Right atrium auricular region (tissue), 2 donors: ENCODE measurements around the gene ATP6V1B1. TPM values are rescaled to one million over a fixed set of nuclear protein-coding genes. Genes with fewer than 3 reads are reported as not detected.

Source experiments
- DNase-seq: peaks from one replicate; pipeline ENCODE4 v3.0.0-alpha.2; 2019; ENCODE audit warnings: low spot score
- H3K27ac ChIP-seq, 2 donors: fragments of 200-600 bp; sonication (generic); 1 replicate in 1 of 2; 2 replicates in 1 of 2; pipeline ENCODE4 v1.5.1; 2016 to 2019
- H3K27me3 ChIP-seq, 2 donors: fragments of 200-600 bp; sonication (generic); one replicate each; pipeline versions ENCODE4 v1.5.1 to v1.6.0; 2017 to 2019
- H3K36me3 ChIP-seq: fragments of 200-600 bp; sonication (generic); one replicate; pipeline ENCODE4 v1.5.1; 2016
- H3K4me1 ChIP-seq, 2 donors: fragments of 200-600 bp; sonication (generic); one replicate each; pipeline versions ENCODE4 v1.5.1 to v1.6.0; 2017 to 2019
- H3K4me3 ChIP-seq, 2 donors: fragments of 200-600 bp; sonication (generic); 1 replicate in 1 of 2; 2 replicates in 1 of 2; pipeline ENCODE4 v1.5.1; 2017 to 2019; ENCODE audit warnings: mild to moderate bottlenecking in 1 of 2, moderate library complexity in 1 of 2
- H3K9me3 ChIP-seq, 2 donors: fragments of 200-600 bp; sonication (generic); one replicate each; pipeline ENCODE4 v1.5.1; 2019
- CTCF ChIP-seq, 2 donors: fragments of 200-600 bp; sonication (generic); IDR thresholded peaks; one replicate each; pipeline ENCODE4 v1.5.1; 2019; ENCODE audit warnings: antibody characterized with exemption in 2 of 2
- total RNA-seq, 2 donors: library from RNA; depleted of rRNA; stranded (reverse); fragments of >200 nt; gene quantifications; one replicate each; pipeline ENCODE4 v1.1.0, GENCODE V29; 2016

Gene ATP6V1B1
- total RNA-seq, 2 donors from 2014 or later, result not detected

GRCh38 chr2:70888923-70889715, 46.6 kb upstream of the ATP6V1B1 start:
- H3K9me3 ChIP-seq, result no peaks in the 10 kb centered on the region
- H3K4me1 ChIP-seq, result peaks cover 0 to 23% of the 10 kb centered on the region in 2 donors
- H3K4me3 ChIP-seq, result peak overlapping the region in 1 of 2 donors; percentile 50
- H3K36me3 ChIP-seq, result no peaks in the 10 kb centered on the region
- peak overlapping the region in 1 of 2 donors; percentile 11 for H3K27ac ChIP-seq
- peaks cover 38 to 48% of the 10 kb centered on the region in 2 donors for H3K27me3 ChIP-seq
- peak; percentile 53 for DNase-seq
- TF ChIP-seq CTCF (IDR thresholded peaks at IDR 0.05), result no peak

GRCh38 chr2:70889716-70890037, 46.0 kb upstream of the ATP6V1B1 start:
- Histone ChIP-seq H3K4me3 (no peak overlapping the region), H3K9me3 (no peaks in the 10 kb centered on the region), H3K36me3 (no peaks in the 10 kb centered on the region), H3K4me1 (peaks cover 0 to 23% of the 10 kb centered on the region in 2 donors), H3K27ac (peak overlapping the region in 1 of 2 donors; percentile 11), H3K27me3 (peaks cover 38 to 43% of the 10 kb centered on the region in 2 donors)
- TF ChIP-seq CTCF (IDR thresholded peaks at IDR 0.05), result no peak
- DNase-seq, result peak; percentile 28

- Histone ChIP-seq H3K9me3 (no peaks in the 10 kb centered on the region), H3K27me3 (peaks cover 31 to 34% of the 10 kb centered on the region in 2 donors), H3K4me1 (peaks cover 0 to 23% of the 10 kb centered on the region in 2 donors), H3K4me3 (no peak overlapping the region), H3K27ac (no peak overlapping the region), H3K36me3 (no peaks in the 10 kb centered on the region)
- DNase-seq, result peak; percentile 48
- TF ChIP-seq CTCF (IDR thresholded peaks at IDR 0.05), result no peak
Measured at GRCh38 chr2:70890469-70891065, 45.1 kb upstream of the ATP6V1B1 start.

- Histone ChIP-seq H3K4me3 (no peak overlapping the region), H3K4me1 (peaks cover 0 to 23% of the 10 kb centered on the region in 2 donors), H3K27ac (no peak overlapping the region), H3K27me3 (peaks cover 23% of the 10 kb centered on the region in 2 donors), H3K9me3 (no peaks in the 10 kb centered on the region), H3K36me3 (no peaks in the 10 kb centered on the region)
- no peak for TF ChIP-seq CTCF (IDR thresholded peaks at IDR 0.05)
- peak; percentile 43 for DNase-seq
Measured at GRCh38 chr2:70891572-70892357, 43.9 kb upstream of the ATP6V1B1 start.

GRCh38 chr2:70892750-70893149, 43.0 kb upstream of the ATP6V1B1 start:
- no peak for DNase-seq
- Histone ChIP-seq H3K4me3 (no peak overlapping the region), H3K9me3 (no peaks in the 10 kb centered on the region), H3K36me3 (no peaks in the 10 kb centered on the region), H3K27ac (no peak overlapping the region), H3K4me1 (peaks cover 0 to 23% of the 10 kb centered on the region in 2 donors), H3K27me3 (peaks cover 17 to 26% of the 10 kb centered on the region in 2 donors)
- TF ChIP-seq CTCF (IDR thresholded peaks at IDR 0.05), result no peak
